T1000 (cell line): ENCODE results near the gene ADAM23.
"Not testable (repeated sequence)": the region's sequence is repeated elsewhere in the genome, so short reads cannot be mapped to it uniquely, and the experiment has no call there.

Source experiments
- DNase-seq: peaks from one replicate; lab custom pipeline; 2025; ENCODE audit warnings: mixed read lengths; lab: John Stamatoyannopoulos, UW

The ADAM23 gene

GRCh38 chr2:206442833-206443734, at the start of gene ADAM23:
Gene ADAM23 (plus strand): TSS chr2:206443532. CDS start chr2:206443867, 335 bp downstream.
- DNase-seq, result peak; percentile 54

GRCh38 chr2:206396211-206396610, 47.1 kb upstream of the ADAM23 start:
- DNase-seq, result no peak

- not testable (repeated sequence) for DNase-seq
These were observed 40.3 kb upstream of the ADAM23 start for GRCh38 chr2:206402956-206403569.

GRCh38 chr2:206408323-206409320, 34.7 kb upstream of the ADAM23 start:
- no peak for DNase-seq

- DNase-seq, result no peak
These were observed 32.6 kb upstream of the ADAM23 start for GRCh38 chr2:206410714-206411113.

GRCh38 chr2:206415618-206416243, 27.6 kb upstream of the ADAM23 start:
- no peak for DNase-seq

- DNase-seq, result no peak
These were observed 24.4 kb upstream of the ADAM23 start for GRCh38 chr2:206418968-206419367.

GRCh38 chr2:206420721-206421120, 22.6 kb upstream of the ADAM23 start:
- DNase-seq, result no peak

GRCh38 chr2:206422493-206422892, 20.8 kb upstream of the ADAM23 start:
- DNase-seq, result no peak

GRCh38 chr2:206423147-206423546, 20.2 kb upstream of the ADAM23 start:
- no peak for DNase-seq

GRCh38 chr2:206424134-206424533, 19.2 kb upstream of the ADAM23 start:
- DNase-seq, result no peak

- no peak for DNase-seq
These were observed 14.5 kb upstream of the ADAM23 start for GRCh38 chr2:206428783-206429182.

- DNase-seq, result no peak
These were observed 12.9 kb upstream of the ADAM23 start for GRCh38 chr2:206430452-206430851.

- no peak for DNase-seq
These were observed 11.9 kb upstream of the ADAM23 start for GRCh38 chr2:206431439-206431838.

- DNase-seq, result no peak
These were observed 10.9 kb upstream of the ADAM23 start for GRCh38 chr2:206432193-206433082.

- DNase-seq, result no peak
These were observed 10.1 kb upstream of the ADAM23 start for GRCh38 chr2:206433190-206433589.

- DNase-seq, result no peak
These were observed 9.6 kb upstream of the ADAM23 start for GRCh38 chr2:206433686-206434085.

GRCh38 chr2:206435742-206436141, 7.6 kb upstream of the ADAM23 start:
- no peak for DNase-seq

- DNase-seq, result no peak
These were observed 5.1 kb upstream of the ADAM23 start for GRCh38 chr2:206438196-206438724.

GRCh38 chr2:206442474-206442832, 879 bp upstream of the ADAM23 start:
- DNase-seq, result no peak
